Natural killer cell (primary cell): Measurements from ENCODE around the gene VIPR2. TPM values are rescaled to one million over a fixed set of nuclear protein-coding genes. Genes with fewer than 3 reads are reported as not detected.

Experiments used
- ATAC-seq, 3 donors: fragments of 150-1000 bp in 2 of 3; fragments of 200-7000 bp in 1 of 3; cut with Tn5 transposase; 1 replicate in 1 of 3; 2 replicates in 2 of 3; pipeline ENCODE4 v1.10.0; 2021; ENCODE audit warnings: mild to moderate bottlenecking in 2 of 3, moderate library complexity in 2 of 3
- DNase-seq, 2 donors: peaks; one replicate each; pipeline versions ENCODE4 v3.0.0 to v3.0.0-alpha.2; 2013 to 2021; ENCODE audit warnings: mixed read lengths in 1 of 2
- H3K27ac ChIP-seq: one replicate; pipeline ENCODE4 v1.5.1; 2013; ENCODE audit warnings: mild to moderate bottlenecking, low read length
- H3K27me3 ChIP-seq: one replicate; pipeline ENCODE4 v1.6.1; 2013; ENCODE audit warnings: low read length; ENCODE audit not compliant: control insufficient read depth, insufficient read depth
- H3K36me3 ChIP-seq: one replicate; pipeline ENCODE4 v1.6.1; 2013; ENCODE audit warnings: low read length; ENCODE audit not compliant: control insufficient read depth, insufficient read depth
- H3K4me1 ChIP-seq: one replicate; pipeline ENCODE4 v1.6.1; 2013; ENCODE audit warnings: low read length; ENCODE audit not compliant: control insufficient read depth, insufficient read depth
- H3K4me3 ChIP-seq: one replicate; pipeline ENCODE4 v1.5.1; 2013; ENCODE audit warnings: low read length
- H3K9me3 ChIP-seq: one replicate; pipeline ENCODE4 v1.6.1; 2013; ENCODE audit warnings: low read length; ENCODE audit not compliant: control insufficient read depth, insufficient read depth
- H3K27ac Mint-ChIP-seq, 2 donors: one replicate each; pipeline ENCODE4 v1.8.0; 2022; ENCODE audit warnings: mild to moderate bottlenecking in 2 of 2, mixed read lengths in 2 of 2, moderate library complexity in 1 of 2
- H3K27me3 Mint-ChIP-seq, 2 donors: one replicate each; pipeline ENCODE4 v1.8.0; 2022; ENCODE audit warnings: low read depth in 2 of 2, mixed read lengths in 2 of 2
- H3K36me3 Mint-ChIP-seq: one replicate; pipeline ENCODE4 v1.8.0; 2022; ENCODE audit warnings: mixed read lengths
- H3K4me1 Mint-ChIP-seq, 2 donors: one replicate each; pipeline ENCODE4 v1.8.0; 2022; ENCODE audit warnings: mixed read lengths in 2 of 2
- H3K4me3 Mint-ChIP-seq: one replicate; pipeline ENCODE4 v1.8.0; 2022; ENCODE audit warnings: mild to moderate bottlenecking, moderate library complexity, mixed read lengths
- H3K9me3 Mint-ChIP-seq, 2 donors: one replicate each; pipeline ENCODE4 v1.8.0; 2022; ENCODE audit warnings: mixed read lengths in 2 of 2
- WGBS: methylation state at CpG from one replicate; pipeline ENCODE4 v1.1.7; 2013; ENCODE audit warnings: missing lambda C conversion rate; ENCODE audit not compliant: insufficient coverage; 5-methylcytosine and 5-hydroxymethylcytosine counted together
- intact Hi-C: fragments of 100-400 bp; cut with micrococcal nuclease; formaldehyde crosslinking; loops from one replicate; pipeline ENCODE4 v1.14.2; 2022
- total RNA-seq, 4 donors: library from RNA; stranded (reverse); fragments of 120-200 nt in 1 of 4; gene quantifications; one replicate each; pipeline versions ENCODE4 v1.2.3 to v1.2.4, GENCODE V29; 2013 to 2022
- TF ChIP-seq, protein P1 (sequence below): fragments of 200-600 bp; IDR thresholded peaks from one replicate; pipeline ENCODE4 v1.8.0; 2022; ENCODE audit warnings: antibody characterized with exemption

Gene VIPR2
- total RNA-seq, 3 donors from 2014 or later (not counting 1 experiment from before 2014, with no cell fraction given): 2.2 to 4.9 (median 4.7) TPM

DNA sequence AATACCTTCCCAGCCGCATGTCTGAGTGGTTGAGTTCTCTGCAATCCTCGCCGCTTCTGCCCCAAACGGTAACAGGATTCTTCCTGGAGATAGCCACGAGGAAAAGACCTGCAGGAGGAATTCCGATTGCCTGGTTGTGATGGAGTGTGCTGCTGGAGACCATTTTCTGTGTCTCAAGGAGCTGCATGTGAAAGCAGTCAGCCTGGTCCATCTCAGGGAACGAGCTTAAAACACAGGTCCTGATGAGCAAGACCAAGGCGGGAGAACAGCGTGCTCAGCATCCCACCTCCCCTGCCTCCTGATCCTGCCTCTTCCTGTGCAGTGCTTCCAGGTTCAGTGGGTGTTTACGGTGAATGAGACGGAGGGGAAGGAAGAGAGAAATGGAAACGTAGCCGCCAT is 26.5 kb downstream of the VIPR2 start:
- H3K27me3 Mint-ChIP-seq: peaks cover 8 to 29% of the 10 kb centered on the region in 2 donors
- intact Hi-C loops: no loop called here
- 79% methylated on average over 9 of the region's 13 CpGs for WGBS

DNA sequence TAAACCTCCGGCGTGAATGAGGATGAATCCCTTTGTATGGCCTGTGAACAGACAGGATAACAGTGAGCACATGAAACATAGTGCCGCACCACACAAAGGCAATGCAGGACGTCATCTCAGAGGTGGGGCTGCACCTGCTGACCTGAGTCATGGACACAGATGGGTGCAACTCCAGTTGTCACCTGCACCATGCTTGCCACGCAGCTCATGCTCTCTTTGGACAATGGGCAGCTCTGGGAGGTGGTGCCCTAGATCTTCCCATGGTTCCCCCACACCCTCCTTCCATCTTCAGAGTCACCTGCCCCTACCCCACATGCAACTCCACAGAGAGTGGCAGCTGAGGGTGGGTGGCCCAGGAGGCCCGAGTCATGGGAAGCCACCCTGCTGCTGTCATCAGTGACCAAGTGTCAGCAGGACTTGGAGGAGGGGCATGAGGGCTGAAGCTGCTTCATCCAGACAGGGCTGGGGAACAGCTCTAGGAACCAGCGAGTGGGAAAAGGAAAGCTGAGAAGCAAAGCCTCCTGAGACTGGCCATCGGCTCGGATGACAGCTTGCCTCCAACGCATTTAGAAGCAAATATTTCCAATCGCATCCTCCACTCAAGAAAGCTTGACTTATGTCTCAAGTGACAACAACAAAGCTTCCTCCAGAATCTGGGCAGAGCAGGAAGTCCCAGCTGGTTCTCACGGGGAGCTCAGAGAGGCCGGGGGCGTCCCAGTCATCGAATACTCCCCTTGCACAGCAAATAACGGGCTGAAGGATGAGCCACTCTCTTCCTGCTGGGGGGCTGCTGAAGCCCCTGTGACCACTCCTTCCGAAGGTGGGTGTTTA is 27.1 kb downstream of the VIPR2 start:
- Histone ChIP-seq H3K4me1 (no peaks in the 10 kb centered on the region), H3K4me3 (no peak overlapping the region), H3K27ac (no peak overlapping the region), H3K9me3 (no peaks in the 10 kb centered on the region), H3K36me3 (no peaks in the 10 kb centered on the region), H3K27me3 (no peaks in the 10 kb centered on the region)
- intact Hi-C loops: no loop called here
- no peak for DNase-seq
- no peaks in the 10 kb centered on the region for H3K4me1 Mint-ChIP-seq
- TF ChIP-seq, protein P1, sequence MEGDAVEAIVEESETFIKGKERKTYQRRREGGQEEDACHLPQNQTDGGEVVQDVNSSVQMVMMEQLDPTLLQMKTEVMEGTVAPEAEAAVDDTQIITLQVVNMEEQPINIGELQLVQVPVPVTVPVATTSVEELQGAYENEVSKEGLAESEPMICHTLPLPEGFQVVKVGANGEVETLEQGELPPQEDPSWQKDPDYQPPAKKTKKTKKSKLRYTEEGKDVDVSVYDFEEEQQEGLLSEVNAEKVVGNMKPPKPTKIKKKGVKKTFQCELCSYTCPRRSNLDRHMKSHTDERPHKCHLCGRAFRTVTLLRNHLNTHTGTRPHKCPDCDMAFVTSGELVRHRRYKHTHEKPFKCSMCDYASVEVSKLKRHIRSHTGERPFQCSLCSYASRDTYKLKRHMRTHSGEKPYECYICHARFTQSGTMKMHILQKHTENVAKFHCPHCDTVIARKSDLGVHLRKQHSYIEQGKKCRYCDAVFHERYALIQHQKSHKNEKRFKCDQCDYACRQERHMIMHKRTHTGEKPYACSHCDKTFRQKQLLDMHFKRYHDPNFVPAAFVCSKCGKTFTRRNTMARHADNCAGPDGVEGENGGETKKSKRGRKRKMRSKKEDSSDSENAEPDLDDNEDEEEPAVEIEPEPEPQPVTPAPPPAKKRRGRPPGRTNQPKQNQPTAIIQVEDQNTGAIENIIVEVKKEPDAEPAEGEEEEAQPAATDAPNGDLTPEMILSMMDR: no peak
- H3K36me3 Mint-ChIP-seq: no peaks in the 10 kb centered on the region
- H3K4me3 Mint-ChIP-seq: no peak overlapping the region
- H3K27ac Mint-ChIP-seq: no peak overlapping the region
- 74% methylated on average over 17 of the region's 17 CpGs for WGBS
- ATAC-seq: no peak
- H3K9me3 Mint-ChIP-seq: no peaks in the 10 kb centered on the region
- peaks cover 9 to 30% of the 10 kb centered on the region in 2 donors for H3K27me3 Mint-ChIP-seq

More for the DNA sequence above, 26.5 kb downstream of the VIPR2 start:
- DNase-seq: no peak
- Histone ChIP-seq H3K36me3 (no peaks in the 10 kb centered on the region), H3K9me3 (no peaks in the 10 kb centered on the region), H3K4me1 (no peaks in the 10 kb centered on the region), H3K4me3 (no peak overlapping the region), H3K27ac (no peak overlapping the region), H3K27me3 (no peaks in the 10 kb centered on the region)
- ATAC-seq: no peak
- no peaks in the 10 kb centered on the region for H3K36me3 Mint-ChIP-seq
- no peaks in the 10 kb centered on the region for H3K9me3 Mint-ChIP-seq
- no peaks in the 10 kb centered on the region for H3K4me1 Mint-ChIP-seq
- H3K4me3 Mint-ChIP-seq: no peak overlapping the region
- H3K27ac Mint-ChIP-seq: no peak overlapping the region
- TF ChIP-seq, protein P1: no peak

DNA sequence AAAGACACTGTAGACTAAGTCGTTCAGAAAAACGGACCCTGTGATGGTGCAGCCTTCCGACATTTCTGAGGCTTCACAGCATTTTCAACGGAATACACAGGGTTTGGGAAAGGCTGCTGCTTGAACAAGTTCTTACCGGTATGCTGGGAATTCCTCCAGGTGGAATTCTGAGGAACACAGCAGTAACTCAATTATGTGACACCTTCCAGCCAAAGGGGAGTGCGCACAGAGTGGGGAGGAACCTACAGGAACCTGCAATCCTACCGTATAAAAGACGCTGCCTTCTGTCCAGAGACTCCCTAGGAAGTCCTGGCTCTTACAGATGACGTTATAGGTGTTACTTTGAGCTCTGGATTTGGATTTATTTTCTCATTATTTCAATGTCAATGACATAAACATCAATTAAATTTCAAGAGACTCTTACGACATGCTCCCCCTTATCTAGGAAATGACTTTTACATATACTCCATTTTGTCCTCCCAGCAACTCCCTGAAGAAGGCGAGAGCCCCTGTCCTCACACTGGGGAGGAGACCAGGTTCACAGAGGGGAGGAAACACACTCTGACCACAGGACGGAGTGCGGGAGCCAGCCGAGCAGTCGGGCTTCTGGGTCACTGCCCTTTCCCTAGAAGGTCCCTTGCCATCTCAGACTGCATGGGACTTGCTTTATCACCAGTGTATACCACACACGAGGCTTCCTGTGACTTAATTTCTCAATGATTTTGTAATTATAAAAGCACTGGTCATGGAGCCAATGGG is 27.9 kb downstream of the VIPR2 start:
- Mint-ChIP-seq H3K4me3 (no peak overlapping the region), H3K9me3 (no peaks in the 10 kb centered on the region), H3K36me3 (no peaks in the 10 kb centered on the region), H3K27ac (no peak overlapping the region), H3K4me1 (peaks cover 4 to 6% of the 10 kb centered on the region in 2 donors), H3K27me3 (peaks cover 14 to 36% of the 10 kb centered on the region in 2 donors)
- no peak overlapping the region for H3K27ac ChIP-seq
- intact Hi-C loops: no loop called here
- H3K36me3 ChIP-seq: no peaks in the 10 kb centered on the region
- 81% methylated on average over 16 of the region's 16 CpGs for WGBS
- H3K4me3 ChIP-seq: no peak overlapping the region
- no peaks in the 10 kb centered on the region for H3K4me1 ChIP-seq
- ATAC-seq: no peak
- no peak for DNase-seq
- TF ChIP-seq, protein P1: no peak
- no peaks in the 10 kb centered on the region for H3K9me3 ChIP-seq
- no peaks in the 10 kb centered on the region for H3K27me3 ChIP-seq
